NCI-H2081 treated with DMSO at 0.1 percent for 48 hours (cell line): ENCODE measurements around the gene EIF4ENIF1.
"Not testable (repeated sequence)": the region's sequence is repeated elsewhere in the genome, so short reads cannot be mapped to it uniquely, and the experiment has no call there.

Experiments used
- DNase-seq: peaks from one replicate; lab custom pipeline; 2025; lab: John Stamatoyannopoulos, UW

The EIF4ENIF1 gene

DNA sequence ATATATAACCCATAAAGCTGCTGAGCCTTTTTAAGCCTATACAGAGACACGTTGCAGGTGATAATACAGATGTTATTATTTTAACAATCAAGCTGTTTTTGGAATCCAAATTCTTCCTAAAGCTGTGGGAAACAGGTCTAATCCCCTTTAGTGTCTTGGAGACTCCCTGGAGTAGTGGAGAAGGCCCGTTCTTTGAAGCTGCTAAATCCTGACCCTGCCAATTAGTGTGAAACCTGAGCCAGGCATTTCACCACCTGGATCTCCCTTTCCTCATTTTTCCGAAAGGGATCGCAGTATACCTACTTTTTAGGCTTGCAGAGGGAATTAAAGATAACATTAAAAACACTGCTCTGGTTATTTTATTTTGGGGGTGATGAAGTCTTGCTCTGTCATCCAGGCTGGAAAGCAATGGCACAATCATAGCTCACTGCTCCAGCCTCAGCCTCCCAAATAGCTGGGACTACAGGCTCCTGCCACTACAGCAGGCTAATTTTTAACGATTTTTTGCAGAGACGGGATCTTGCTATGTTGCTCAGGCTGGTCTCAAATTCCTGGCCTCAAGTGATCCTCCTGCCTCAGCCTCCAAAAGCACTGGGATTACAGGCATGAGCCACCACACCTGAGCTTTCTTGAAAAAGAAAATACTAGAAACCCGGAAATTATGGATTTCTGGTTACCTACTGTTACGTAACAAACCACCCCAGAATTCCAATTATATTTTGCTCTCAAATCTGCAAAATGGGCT is 1.7 kb upstream of the EIF4ENIF1 start:
- DNase-seq, result no peak

DNA sequence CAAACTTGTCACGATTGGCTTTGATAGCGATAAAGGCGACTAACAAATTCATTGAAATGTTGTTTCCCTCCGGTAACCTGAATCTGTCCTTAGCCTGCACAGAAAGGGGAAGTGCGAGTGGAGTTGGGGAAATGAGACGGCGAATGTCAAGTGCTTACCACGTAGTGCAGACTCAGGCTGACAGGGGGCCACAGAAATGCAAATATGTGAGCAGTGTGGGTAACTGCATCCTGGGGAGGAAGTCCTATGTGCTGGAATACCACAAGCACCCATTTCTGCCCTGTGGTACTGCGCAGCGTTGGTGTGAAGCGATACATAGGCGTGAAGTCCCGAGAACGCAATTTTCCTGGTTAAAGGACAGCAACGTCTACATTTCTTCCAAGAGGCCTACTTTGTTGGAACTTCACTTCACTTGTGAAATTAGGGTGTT is 869 bp upstream of the EIF4ENIF1 start:
- DNase-seq, result no peak

DNA sequence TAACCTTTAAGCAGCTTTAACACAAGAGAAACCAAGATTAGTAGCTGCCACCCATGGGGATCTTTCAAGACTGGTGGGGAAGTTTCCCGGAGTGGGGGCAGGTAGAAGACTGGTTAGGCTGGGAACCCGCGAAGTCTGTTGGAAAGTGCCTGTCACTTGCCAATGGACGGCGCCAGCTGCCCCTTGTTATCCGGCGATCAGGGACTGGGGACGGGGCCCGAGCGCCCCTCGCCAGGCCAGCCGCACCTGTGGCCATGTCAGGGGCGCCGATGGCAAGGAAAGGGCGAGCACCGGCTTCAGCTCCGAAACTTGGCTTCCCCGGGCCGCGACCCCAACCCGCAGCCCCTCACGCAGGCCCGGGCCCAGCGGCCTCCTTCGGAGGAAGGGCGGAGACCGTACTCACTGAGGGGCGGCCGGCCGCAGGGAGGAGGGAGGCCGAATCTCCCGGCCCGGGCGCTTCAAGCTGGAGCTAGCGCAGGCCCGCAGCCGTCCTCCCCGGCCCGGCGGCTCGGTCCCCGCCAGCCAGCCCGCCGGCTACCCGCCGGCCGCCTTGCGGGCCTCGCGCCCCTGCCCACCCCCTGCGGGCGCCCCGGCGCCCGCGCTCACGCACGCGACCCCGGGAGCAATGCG is 539 bp downstream of the EIF4ENIF1 start:
- no peak for DNase-seq

DNA sequence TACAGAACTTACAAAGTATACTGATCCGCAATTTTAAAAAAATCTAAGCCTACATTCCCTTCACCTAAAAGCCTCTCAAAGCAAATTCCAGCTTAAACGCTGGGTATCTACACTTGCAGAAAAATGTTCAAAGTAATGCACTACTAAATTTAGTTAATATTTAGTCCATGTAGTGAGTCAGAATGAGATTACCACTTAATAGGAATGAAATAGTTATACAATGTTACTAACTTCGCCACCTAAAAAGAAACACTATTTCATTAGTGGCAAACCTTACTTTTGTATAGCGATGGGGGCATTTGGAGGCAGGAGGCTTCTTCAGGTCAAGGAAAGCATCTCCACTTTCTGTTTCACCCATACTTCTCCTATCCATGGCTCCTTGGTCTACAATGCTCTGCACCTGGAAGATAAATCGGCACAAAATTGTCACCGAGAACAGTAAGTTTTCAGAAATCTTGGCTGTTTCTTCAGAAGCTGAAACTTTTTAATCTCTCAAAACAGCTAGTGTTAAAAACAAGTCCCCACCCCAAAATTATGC is 1.2 kb downstream of the EIF4ENIF1 start:
- no peak for DNase-seq

DNA sequence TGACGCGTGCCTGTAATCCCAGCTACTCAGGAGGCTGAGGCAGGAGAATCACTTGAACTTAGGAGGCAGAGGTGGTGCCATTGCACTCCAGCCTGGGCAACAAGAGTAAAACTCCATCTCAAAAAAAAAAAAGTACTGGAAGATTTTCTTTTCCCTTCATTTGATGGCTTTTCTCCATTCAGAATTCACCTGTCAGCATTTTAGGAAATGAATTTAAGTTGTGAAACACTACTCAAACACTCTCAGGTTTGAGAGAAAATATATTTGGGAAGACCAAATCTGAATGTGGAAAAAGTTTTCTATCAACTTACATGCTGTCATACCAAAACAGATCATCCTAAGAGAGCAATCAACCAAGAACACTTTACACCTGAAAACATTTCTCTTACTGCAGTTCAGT is 2.7 kb downstream of the EIF4ENIF1 start:
- no peak for DNase-seq

DNA sequence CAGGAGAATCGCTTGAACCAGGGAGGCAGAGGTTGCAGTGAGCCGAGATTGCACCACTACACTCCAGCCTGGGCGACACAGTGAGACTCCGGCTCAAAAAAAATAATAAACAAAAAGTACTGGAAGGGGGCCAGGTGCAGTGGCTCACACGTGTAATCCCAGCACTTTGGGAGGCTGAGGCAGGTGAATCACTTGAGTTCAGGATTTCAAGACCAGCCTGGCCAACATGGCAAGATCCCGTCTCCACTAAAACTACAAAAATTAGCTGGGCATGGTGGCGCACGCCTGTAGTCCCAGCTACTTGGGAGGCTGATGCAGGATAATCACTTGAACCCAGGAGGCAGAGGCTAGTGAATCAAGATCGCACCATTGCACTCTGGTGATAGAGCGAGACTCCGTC is 3.3 kb downstream of the EIF4ENIF1 start:
- not testable (repeated sequence) for DNase-seq

DNA sequence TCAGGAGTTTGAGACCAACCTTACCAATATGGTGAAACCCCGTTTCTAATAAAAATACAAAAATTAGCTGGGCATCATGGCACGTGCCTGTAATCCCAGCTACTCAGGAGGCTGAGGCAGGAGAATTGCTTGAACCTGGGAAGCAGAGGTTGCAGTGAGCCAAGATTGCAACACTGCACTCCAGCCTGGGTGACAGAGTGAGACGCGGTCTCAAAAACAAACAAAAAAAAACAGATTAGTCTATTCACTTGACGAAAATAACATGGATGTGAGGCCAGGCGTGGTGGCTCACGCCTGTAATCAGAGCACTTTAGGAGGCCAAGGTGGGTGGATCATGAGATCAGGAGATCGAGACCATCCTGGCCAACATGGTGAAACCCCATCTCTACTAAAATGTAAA is 7.2 kb downstream of the EIF4ENIF1 start:
- DNase-seq, result not testable (repeated sequence)

DNA sequence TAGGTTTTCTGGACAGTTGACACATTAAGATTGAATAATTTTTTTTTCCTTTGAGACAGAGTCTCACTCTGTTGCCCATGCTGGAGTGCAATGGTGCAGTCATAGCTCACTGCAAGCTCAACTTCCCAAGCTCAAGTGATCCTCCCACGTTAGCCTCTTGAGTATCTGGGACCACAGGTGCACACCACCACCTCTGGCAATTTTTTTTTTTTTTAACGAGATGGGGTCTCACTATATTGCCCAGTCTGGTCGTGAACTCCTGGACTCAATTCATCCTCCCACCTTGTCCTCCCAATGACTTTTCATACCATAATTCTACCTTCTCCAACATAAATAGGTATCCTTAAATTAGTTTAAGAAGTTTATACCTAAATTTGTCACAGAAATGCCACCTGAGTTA is 8.5 kb downstream of the EIF4ENIF1 start:
- no peak for DNase-seq

DNA sequence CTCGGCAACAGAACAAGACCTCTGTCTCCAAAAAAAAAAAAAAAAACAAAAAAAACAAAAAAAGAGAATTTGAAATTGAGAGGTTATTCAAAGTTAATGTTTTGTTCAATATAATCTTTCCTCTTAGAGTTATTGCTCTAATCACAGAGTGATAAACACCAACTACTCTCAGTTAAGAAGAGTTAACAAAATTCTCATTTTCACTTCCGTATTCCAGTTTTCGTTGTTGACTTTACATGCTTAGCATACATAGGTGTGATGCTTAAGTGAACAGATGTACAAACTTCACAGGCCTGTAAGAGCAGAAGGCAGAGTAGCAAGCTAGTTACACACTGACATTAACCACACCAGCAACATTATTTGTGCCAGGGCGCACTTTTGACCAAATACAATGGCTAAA is 12.3 kb downstream of the EIF4ENIF1 start:
- no peak for DNase-seq

DNA sequence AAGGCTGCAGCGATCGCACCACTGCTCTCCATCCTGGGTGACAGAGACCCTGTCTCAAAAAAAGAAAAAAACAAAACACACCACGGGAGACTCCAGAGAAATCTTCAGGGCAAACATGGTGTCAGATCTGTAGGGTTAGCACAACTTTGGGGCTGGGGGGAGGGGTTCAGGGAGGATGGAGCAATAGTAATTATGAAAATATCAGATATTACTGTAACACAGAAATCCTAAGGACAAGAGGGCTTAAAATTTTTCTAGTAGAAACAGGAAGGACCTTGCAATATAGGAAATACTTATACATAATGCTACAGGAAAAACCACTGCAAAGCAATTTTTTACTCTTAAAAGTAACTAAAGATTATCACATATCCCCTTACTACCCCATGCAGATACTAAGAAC is 13.8 kb downstream of the EIF4ENIF1 start:
- DNase-seq, result no peak

DNA sequence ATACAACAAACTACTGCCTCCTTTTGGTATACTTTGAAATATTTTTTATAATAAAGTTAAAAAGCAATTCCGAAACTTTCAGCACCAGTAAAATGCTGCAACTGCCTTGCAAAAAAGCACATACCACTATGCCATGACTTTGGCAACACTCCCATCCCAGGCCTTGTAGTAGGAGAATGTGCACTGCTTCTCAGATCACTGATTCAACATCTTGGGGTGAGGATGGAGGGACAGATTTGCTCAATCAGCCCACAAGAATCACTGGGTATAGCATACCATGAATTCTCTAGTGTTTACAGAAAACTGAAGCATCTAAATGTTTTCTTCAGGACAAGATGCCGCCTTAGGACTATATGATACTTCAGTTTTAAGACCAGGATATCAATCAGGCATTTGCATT is 14.9 kb downstream of the EIF4ENIF1 start:
- no peak for DNase-seq

DNA sequence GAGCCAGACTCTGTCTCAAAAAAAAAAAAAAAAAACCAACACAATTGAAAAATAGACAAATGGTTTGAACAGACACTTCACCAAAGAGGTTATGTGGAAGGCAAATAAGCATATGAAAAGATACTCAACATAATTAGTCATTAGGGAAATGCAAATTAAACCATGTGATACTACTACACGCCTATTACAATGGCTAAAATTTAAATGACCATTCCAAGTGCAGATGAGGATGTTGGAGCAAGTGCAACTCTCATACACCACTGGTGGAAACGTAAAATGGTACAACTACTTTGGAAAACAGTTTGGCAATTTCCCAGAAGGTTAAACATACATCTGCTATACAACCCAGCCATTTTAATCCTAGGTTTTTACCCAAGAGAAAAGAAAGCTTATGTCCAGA is 24.3 kb downstream of the EIF4ENIF1 start:
- DNase-seq, result no peak

DNA sequence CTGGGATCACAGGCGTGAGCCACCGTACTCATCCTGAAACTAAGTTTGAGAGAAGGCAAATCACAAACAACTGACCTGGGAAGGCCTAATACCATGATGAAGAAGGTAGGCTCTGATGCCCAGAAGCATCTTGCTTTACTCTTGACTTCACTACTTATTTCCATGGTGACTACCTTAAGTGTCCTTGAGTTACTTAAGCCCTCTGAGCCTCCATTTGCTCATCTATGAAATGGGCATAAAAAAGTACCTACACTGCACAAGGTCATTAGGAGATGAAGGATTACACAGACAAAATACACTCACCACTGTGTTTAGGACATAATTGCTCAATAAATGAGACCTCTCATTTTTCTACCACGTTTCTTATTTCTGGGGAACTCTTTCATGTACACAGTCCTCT is 27.9 kb downstream of the EIF4ENIF1 start:
- DNase-seq, result no peak

DNA sequence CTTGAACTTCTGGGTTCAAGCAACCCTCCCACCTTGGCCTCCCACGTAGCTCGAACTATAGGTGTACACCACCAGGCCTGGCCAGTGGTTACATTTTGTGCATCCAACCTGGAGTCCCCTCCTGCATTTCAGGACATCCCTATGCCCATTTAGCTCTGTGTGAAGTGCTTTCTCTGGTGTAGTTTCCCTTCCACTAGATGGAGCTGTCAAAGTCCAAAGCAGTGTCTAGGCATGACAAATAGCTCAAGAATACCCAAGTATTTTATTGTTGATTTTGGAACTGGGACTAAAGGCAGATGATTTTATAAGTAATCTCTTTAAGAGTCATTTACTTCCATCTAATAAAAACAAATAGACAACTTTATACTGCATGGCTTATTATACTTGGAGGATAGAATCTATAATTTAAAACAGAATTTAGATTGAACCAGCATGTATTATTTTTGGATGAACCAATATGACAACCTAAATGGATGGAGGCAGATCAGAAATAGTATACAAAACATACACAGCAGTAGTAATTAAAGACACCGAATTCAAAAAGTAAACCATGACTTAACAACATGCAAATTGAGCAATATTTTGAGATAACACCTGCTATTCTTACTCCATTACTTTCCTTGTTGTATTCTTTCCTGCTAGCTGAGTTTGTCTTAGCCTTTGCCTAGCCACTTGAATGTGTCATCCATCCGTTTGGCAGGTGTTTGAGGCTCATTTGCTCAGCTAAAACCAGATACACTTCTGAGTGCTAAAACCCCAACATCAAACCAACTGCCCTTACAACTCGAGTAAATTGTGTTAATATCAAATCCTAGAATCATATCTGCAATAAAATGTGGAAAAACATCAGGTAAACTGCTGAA is 37.7 kb downstream of the EIF4ENIF1 start:
- no peak for DNase-seq

DNA sequence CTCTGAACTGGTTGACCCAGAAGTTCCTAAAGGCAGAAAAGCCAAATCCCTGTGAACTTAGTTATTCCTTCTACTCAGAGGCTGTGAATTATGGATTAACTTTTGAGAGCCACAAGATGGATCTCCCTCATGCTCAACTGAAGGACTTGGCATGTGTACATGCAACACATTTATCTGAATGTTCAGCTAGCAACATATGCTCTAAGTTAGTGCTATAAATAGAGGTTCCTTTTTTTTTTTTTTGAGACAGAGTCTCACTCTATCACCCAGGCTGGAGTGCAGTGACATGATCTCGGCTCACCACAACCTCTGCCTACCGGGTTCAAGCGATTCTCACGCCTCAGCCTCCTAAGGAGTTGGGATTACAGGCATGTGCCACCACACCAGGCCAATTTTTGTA is 40.1 kb downstream of the EIF4ENIF1 start:
- DNase-seq, result no peak

DNA sequence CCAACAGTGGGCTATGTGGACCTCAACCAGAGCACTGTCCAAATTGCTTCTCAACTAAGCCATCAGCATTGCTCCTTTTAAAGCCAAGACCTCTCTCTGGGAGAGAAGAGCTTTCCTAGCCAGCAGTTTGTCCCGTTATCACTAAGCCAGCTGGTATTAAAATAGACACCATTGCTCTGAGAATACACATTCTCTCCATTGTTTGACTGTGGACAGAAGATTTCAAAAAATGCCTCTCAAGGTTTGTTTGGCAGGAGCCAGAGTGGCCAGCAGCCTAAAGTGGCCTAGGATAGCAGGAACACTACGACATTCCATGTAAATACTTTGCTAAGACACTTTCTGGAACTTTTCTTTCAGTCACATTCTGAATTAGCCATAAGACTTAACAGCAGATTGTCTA is 41.3 kb downstream of the EIF4ENIF1 start:
- no peak for DNase-seq

DNA sequence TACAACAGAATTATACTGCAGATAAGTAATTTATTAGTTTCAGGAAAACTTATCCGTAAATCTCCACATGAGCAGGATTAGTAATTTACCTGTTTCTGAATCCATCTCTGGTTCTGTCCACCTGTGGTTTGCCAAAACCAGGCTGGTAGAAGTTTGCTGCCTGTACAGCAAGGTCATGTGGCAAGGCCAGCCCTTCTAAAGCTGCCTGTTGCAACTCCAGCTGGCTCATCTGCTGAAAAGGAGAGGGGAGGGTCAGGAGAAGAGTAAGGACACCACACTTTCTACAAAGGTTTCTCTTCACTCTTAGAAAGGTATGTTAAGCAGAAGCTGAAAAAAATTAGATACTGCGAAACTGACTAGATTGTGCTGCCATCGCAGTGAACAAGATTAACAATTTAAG is 42.3 kb downstream of the EIF4ENIF1 start:
- no peak for DNase-seq

DNA sequence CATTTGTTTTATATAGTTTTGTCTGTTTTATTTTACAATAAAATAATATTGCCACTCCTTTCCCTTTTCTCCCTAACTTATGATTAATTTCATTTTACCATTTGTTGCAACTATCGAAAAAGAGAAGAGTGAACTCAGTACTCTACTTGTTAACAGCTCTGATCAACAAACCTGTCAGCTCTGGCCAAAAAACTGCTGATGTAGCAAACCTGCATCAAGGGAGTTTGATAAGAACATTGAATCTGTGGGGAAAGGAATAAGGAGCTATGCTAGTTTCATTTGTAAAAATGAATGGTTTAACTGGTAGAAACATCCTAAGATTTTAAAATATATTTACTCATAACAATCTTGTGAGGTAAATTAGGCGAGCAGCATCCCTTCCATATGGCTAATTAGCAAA is 42.9 kb downstream of the EIF4ENIF1 start:
- DNase-seq, result no peak

DNA sequence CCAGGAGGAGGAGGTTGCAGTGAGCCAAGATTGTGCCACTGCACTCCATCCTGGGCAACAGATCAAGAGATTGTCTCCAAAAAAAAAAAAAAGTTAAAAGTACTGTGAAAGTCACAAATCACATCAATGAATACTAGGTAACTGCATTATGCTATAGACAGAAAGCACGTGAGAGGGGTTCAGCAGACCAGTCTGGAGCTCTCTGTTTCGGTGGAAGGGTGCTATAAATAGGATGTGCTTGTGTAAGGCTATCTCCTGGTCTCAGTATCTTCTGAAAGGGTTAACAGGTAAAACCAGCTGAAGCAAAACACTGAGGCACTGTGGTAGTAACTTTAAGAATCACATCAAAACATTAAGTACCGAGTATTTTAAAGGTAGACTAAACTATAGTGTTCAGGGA is 43.4 kb downstream of the EIF4ENIF1 start:
- DNase-seq, result no peak

DNA sequence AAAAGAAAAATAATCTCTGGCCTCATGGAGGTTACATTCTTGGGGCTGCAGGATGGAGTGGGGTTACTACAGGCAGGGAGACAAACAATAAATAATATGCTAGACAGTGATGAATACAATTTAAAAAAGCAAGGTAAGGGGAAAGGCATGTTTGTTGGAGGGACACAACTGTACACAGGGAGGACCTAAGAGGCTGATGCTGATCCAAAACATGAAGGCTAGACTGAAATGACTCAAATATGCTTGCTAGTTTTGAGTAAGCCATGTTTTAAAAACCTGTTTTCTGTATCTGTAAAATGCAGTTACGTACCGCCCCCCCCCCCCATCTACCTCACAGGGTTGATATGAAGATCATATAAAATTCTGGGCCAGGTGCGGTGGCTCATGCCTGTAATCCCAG is 44.0 kb downstream of the EIF4ENIF1 start:
- DNase-seq, result no peak

DNA sequence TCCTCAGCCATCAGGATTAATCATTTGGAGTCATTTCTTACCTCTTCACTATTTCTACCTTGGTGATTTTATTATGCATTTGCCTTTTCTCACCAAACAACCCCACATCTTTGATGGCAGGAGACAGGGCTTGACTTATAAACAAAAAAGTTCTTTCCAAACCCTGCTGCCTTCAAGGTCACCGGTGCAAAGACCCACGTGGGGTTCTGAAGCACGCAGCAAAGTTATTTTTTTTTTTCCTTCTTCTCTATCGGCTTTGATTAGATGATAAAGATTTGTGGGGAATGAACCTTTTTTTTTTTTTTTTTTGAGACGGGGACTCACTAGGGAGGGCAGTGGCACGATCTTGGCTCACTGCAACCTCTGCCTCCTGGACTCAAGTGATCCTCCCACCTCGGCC is 46.1 kb downstream of the EIF4ENIF1 start:
- DNase-seq, result no peak

DNA sequence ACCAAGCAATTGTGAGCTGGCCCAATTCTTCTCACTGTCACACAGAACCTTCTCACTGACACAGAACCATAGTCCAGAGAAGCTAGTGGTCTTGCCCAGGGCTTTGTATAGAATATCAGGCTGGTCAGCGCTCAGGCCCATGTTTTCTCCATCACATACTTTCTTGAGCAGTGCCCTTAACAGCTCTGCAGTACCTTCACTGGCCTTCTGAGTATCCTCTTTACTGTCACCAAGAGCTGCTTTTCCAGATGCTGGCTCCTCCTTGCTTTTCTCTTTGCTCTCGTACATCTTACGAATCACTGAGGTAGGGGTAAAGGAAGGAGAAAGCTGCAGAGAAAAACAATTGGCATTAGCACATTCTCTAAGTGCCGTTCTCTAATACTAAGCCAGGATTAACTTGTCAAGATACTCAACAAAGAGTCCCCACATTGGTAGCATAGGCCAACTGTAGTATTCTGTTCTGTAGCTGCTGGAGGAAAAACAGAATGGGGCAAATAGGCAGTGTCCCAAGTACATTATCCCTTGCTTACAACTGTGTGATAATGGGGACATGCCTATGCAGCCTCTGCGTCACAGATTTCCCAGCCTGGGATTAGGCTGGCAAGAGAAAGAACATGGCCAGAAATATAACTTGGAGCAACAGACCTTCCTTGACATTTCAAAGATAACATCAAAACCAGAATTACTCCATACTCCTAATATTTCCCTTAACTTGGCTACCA is 46.7 kb downstream of the EIF4ENIF1 start:
- no peak for DNase-seq
